ENCODE data around the gene TSPAN32. TPM values are rescaled to one million over a fixed set of nuclear protein-coding genes. Genes with fewer than 3 reads are reported as not detected.
"Not testable (repeated sequence)": the region's sequence is repeated elsewhere in the genome, so short reads cannot be mapped to it uniquely, and the experiment has no call there.

The TSPAN32 gene
- total RNA-seq, 2 experiments from 2014 or later, result 6.0 to 7.6 TPM

DNA sequence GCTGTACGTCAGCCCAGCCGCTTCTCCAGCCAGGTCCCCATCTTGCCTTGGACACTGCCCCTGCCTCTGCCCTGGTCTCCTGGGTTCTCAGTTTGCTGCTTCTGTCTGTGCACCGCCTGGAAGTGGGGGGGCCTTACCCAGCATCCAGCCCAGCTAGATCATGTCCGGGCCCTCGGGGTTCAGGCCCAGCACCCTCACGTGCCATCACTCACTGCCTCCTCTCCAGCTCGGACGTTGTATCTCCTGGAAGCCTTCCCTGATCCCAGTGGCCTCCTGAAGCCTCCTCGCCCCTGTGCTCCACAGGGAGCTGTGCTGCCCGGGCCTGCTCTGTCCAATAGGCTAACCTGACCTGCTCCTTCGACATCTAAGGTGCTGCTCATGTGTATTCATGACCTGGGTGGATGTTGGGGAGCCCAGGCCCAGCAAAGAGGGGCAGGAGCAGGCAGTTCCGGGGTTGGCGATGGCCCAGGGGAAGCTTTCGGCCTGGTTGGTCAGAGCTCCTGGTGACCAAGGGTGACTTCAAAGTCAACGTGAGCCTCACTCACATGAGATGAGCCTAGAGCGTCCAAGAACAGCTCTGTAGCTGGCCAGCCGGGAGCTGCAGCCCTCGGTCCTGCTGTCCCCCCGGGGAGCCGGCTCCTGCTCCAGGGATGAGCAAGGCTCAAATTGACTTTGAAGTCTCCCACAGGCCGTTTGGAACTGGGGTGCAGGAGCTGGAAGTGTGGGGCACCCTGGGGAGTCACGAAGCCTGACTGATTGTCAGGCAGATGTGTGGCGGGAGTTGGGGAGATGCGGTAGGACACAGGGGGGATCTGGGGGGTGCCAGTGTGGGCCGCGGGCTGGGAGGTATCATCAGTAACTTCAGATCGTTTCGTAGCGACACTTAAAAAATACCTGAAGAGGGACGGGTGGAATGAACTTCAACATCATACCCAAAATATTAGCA is 26.2 kb upstream of the TSPAN32 start:
- intact Hi-C loops (cut with DNase I, micrococcal nuclease), result no loop called here
- Mint-ChIP-seq H3K27ac (no peak overlapping the region), H3K36me3 (ENCODE audit: low read depth) (peaks cover 2% of the 10 kb centered on the region), H3K27me3 (peaks cover 19% of the 10 kb centered on the region), H3K9me3 (ENCODE audit: low read depth) (peaks cover 3% of the 10 kb centered on the region), H3K4me3 (no peak overlapping the region), H3K4me1 (no peaks in the 10 kb centered on the region)
- ATAC-seq (no peak), DNase-seq (no peak)
- CTCF ChIA-PET, result interaction anchor here (0.6 to 1.5 kb wide), 2 partner anchors 14 to 77 kb away, joined by 3 to 7 read pairs; no protein-coding TSS in a partner anchor
- POLR2A ChIA-PET, result no interaction called here

DNA sequence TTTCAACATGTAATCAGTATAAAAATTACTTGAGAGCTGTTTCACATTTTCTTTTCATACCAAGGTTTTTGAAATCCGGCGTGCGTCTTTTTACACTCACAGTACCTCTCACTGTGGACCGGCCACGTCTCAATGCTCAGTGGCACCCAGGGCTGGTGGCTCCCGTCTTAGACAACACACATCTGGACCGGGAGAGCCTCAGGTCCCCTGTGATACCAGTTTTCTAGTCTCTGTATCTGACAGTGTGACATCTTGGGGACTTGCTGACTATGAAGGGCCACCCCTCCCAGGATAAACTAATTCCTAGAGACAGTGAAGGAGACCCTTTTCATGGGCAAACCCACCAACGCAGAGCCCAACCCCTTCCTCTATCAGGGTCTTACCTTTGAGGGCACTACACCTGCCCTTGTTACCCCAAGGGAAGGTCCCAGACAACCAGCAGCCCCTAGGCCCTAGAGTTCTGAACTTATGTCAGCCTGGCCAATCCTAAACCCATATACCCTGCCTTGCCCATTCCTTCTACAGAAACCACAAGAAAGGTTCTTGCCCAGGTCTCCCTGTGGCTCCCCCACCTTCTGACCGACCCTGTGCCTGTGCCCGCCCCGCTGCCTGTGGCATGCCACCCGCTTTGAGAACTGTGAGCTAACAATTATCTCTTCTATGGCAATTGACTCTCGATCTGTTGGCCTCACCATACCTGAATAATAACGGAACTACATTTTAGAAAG is 25.4 kb upstream of the TSPAN32 start:
- H3K27ac Mint-ChIP-seq, result no peak overlapping the region
- DNase-seq (no peak), ATAC-seq (no peak)
- CTCF ChIA-PET, result interaction anchor here (0.6 to 1.5 kb wide), 3 partner anchors 14 to 78 kb away, joined by 3 to 7 read pairs (median 3); no protein-coding TSS in a partner anchor
- H3K9me3 Mint-ChIP-seq (ENCODE audit: low read depth), result peaks cover 3% of the 10 kb centered on the region
- no peaks in the 10 kb centered on the region for H3K4me1 Mint-ChIP-seq
- H3K4me3 Mint-ChIP-seq, result no peak overlapping the region
- peaks cover 2% of the 10 kb centered on the region for H3K36me3 Mint-ChIP-seq (ENCODE audit: low read depth)
- peaks cover 18% of the 10 kb centered on the region for H3K27me3 Mint-ChIP-seq
- POLR2A ChIA-PET, result no interaction called here
- intact Hi-C loops (cut with DNase I, micrococcal nuclease), result no loop called here

DNA sequence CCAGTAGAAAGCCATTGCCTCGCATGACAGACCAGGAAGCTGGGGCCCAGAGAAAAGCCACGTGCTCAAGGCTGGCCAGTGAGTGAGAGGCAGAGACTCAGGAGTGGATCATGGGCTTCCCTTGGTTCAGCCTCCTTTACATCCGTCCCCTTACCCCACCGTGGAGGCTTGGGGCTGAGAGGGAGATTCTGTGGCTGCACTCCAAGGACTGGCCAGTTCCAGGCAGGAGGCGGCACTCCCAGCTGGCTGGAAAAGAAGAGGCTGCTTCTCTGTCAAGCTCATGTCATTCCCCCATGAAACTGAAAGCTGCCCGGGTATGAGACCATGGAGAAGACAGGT is 24.8 kb upstream of the TSPAN32 start:
- intact Hi-C loops (cut with DNase I, micrococcal nuclease), result no loop called here
- ATAC-seq, result no peak

DNA sequence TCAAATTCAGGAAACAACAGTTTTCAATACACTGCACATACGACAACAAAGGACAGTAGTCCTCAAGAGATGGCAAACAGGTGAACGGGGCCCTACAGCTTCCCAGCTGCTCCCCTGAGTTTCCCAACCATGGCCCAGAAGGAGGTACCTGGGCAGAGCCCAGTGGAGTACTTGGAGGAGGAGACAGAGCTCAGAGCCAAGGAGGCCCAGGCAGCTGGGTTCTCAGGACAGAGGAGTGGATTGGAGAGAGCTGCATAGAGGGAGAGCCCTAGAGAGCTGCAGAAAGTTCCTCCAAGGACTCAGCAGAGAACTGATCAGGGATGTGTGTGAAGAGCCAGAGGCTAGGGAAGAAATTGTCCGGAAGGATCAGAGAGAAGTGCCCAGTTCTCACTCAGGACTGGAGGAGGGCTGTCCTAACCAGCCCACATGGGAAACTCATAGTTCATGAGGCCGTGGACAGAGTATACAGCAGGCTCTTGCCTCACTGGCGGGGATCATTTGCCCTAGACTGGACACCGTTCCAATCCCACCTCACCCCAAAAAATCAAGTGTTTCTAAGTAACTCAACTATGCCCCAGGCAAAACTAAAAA is 23.8 kb upstream of the TSPAN32 start:
- intact Hi-C loops (cut with DNase I, micrococcal nuclease), result no loop called here
- DNase-seq (no peak), ATAC-seq (no peak)
- ChIA-PET CTCF (no interaction called here), POLR2A (no interaction called here)
- no peak overlapping the region for H3K27ac Mint-ChIP-seq
- H3K4me3 Mint-ChIP-seq, result no peak overlapping the region
- no peaks in the 10 kb centered on the region for H3K4me1 Mint-ChIP-seq
- peaks cover 4% of the 10 kb centered on the region for H3K36me3 Mint-ChIP-seq (ENCODE audit: low read depth)
- H3K9me3 Mint-ChIP-seq (ENCODE audit: low read depth), result peaks cover 6% of the 10 kb centered on the region
- H3K27me3 Mint-ChIP-seq, result peaks cover 5% of the 10 kb centered on the region

More for the DNA sequence above, 24.8 kb upstream of the TSPAN32 start:
- Mint-ChIP-seq H3K9me3 (ENCODE audit: low read depth) (peaks cover 3% of the 10 kb centered on the region), H3K27ac (no peak overlapping the region), H3K27me3 (peaks cover 14% of the 10 kb centered on the region), H3K4me3 (no peak overlapping the region), H3K36me3 (ENCODE audit: low read depth) (peaks cover 2% of the 10 kb centered on the region), H3K4me1 (no peaks in the 10 kb centered on the region)
- POLR2A ChIA-PET, result no interaction called here
- CTCF ChIA-PET, result interaction anchor here (1.0 kb wide), 1 partner anchor 19 kb away, joined by 3 read pairs; no protein-coding TSS in a partner anchor
- no peak for DNase-seq

DNA sequence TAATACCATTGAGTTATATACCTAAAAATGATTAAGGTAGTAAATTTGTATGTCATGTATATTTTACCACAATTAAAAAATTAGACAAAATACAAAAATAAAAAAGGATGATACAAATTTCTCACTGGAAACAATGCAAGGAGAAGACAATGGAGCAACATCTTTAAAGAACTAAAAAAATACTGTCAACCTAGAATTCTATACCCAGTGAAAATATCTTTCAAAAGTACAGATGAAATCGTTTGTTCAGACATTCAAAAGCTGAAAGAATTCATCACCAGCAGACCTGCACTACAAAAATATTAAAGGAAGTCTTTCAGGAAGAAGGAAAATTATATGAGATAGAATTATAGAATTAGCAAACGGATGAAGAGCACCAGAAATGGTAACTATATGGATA is 21.6 kb upstream of the TSPAN32 start:
- no peak for ATAC-seq
- ChIA-PET CTCF (no interaction called here), POLR2A (no interaction called here)
- no peak overlapping the region for H3K4me3 Mint-ChIP-seq
- no peak overlapping the region for H3K27ac Mint-ChIP-seq
- no peak for DNase-seq
- H3K27me3 Mint-ChIP-seq, result peaks cover 2% of the 10 kb centered on the region
- peaks cover 4% of the 10 kb centered on the region for H3K36me3 Mint-ChIP-seq (ENCODE audit: low read depth)
- intact Hi-C loops (cut with DNase I, micrococcal nuclease), result no loop called here
- peaks cover 8% of the 10 kb centered on the region for H3K9me3 Mint-ChIP-seq (ENCODE audit: low read depth)
- H3K4me1 Mint-ChIP-seq, result no peaks in the 10 kb centered on the region

DNA sequence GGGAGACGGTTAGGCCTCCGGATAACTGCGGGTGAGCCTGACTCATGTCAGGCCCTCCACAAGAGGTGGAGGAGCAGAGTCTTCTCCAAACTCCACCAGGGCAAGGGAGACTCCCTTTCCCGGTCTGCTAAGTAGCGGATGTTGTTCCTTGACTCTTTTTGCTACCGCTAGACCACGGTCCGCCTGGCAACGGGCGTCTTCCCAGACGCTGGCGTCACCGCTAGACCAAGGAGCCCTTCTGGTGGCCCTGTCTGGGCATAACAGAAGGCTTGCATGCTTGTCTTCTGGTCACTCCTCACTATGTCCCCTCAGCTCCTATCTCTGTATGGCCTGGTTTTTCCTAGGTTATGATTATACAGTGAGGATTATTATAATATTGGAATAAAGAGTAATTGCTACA is 15.5 kb upstream of the TSPAN32 start:
- CTCF ChIA-PET, result interaction anchor here (1.2 kb wide), 1 partner anchor 13 kb away, joined by 3 read pairs; no protein-coding TSS in a partner anchor
- H3K36me3 Mint-ChIP-seq (ENCODE audit: low read depth); ATAC-seq; H3K4me3 Mint-ChIP-seq; DNase-seq; H3K9me3 Mint-ChIP-seq (ENCODE audit: low read depth); intact Hi-C loops (cut with DNase I, micrococcal nuclease); POLR2A ChIA-PET; H3K27ac Mint-ChIP-seq; H3K27me3 Mint-ChIP-seq: not testable (repeated sequence)
- peaks cover 12% of the 10 kb centered on the region for H3K4me1 Mint-ChIP-seq

DNA sequence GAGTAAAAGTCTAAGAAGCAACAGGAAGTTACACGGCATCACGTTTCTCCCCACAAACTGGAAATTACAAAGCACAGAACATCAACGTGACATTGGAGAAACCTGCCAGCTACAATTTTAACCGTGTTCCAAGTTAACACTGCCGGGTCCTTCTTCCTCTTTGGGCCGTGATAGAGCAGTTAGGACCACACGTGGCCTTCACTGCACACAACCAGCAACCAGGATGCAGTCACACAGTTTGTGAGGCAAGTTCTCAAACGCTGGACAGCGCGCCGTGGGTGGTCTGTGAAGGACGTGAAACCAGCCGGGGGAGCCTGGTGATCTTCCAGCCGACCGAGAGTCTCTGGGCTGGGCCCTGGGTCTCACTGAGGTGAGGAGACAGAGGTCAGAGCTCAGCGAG is 14.7 kb upstream of the TSPAN32 start:
- intact Hi-C loops (cut with DNase I, micrococcal nuclease), result no loop called here
- CTCF ChIA-PET, result interaction anchor here (0.6 to 1.2 kb wide), 2 partner anchors 12 to 93 kb away, joined by 3 read pairs; no protein-coding TSS in a partner anchor
- peaks cover 1% of the 10 kb centered on the region for H3K36me3 Mint-ChIP-seq (ENCODE audit: low read depth)
- ATAC-seq (peak; percentile 55), DNase-seq (no peak)
- H3K9me3 Mint-ChIP-seq (ENCODE audit: low read depth), result peaks cover 5% of the 10 kb centered on the region
- H3K27ac Mint-ChIP-seq, result no peak overlapping the region
- H3K27me3 Mint-ChIP-seq, result no peaks in the 10 kb centered on the region
- H3K4me1 Mint-ChIP-seq, result peaks cover 12% of the 10 kb centered on the region
- no peak overlapping the region for H3K4me3 Mint-ChIP-seq
- POLR2A ChIA-PET, result no interaction called here

DNA sequence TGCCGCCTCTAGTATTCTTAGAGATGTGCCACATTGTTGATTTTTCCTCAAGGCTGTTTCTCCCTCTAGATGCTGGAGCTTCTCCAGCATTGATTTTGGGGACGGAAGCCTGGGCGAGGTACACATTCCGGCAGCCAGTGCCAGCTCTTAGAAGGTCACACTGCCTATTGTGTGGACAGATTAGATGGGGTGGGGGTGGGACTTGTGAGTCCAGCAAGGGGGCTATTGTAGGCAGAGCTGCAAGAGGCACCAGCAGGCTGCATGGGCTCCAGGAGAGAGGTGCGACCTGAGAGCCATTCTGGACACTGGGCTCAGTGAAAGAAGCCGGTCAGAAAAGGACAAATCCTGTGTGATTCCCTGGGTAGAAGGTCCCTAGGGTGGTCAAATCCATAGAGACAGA is 12.5 kb upstream of the TSPAN32 start:
- H3K27me3 Mint-ChIP-seq, result no peaks in the 10 kb centered on the region
- DNase-seq (no peak), ATAC-seq (no peak)
- intact Hi-C loops (cut with DNase I, micrococcal nuclease), result no loop called here
- H3K36me3 Mint-ChIP-seq (ENCODE audit: low read depth), result no peaks in the 10 kb centered on the region
- no peak overlapping the region for H3K4me3 Mint-ChIP-seq
- ChIA-PET CTCF (interaction anchor here (1.7 kb wide), 1 partner anchor 14 kb away, joined by 7 read pairs; no protein-coding TSS in a partner anchor), POLR2A (no interaction called here)
- peaks cover 12% of the 10 kb centered on the region for H3K4me1 Mint-ChIP-seq
- no peaks in the 10 kb centered on the region for H3K9me3 Mint-ChIP-seq (ENCODE audit: low read depth)
- no peak overlapping the region for H3K27ac Mint-ChIP-seq

DNA sequence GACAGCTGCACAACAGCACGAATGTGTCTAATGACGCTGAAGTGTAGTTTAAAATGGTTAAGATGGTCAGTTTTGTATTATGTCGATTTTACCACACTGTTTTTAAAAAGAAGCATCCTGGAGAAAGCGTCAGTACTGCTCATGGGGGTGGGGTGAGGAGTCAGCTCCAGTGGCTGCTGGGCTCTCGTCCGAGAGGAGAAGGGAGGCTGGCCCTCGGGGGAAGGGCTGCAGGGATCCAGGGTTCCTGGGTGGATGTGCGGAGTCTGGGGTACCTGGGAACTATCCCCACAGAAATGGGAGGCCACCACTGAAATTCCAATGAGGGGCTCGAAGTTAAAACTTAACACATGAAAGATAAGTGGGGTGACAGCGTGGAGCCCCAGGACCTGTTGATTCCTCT is 12.0 kb upstream of the TSPAN32 start:
- ATAC-seq (no peak), DNase-seq (no peak)
- Mint-ChIP-seq H3K4me3 (no peak overlapping the region), H3K36me3 (ENCODE audit: low read depth) (no peaks in the 10 kb centered on the region), H3K27me3 (no peaks in the 10 kb centered on the region), H3K4me1 (peaks cover 12% of the 10 kb centered on the region), H3K9me3 (ENCODE audit: low read depth) (no peaks in the 10 kb centered on the region), H3K27ac (no peak overlapping the region)
- intact Hi-C loops (cut with DNase I, micrococcal nuclease), result no loop called here
- ChIA-PET CTCF (interaction anchor here (1.7 kb wide), 1 partner anchor 14 kb away, joined by 7 read pairs; no protein-coding TSS in a partner anchor), POLR2A (no interaction called here)

DNA sequence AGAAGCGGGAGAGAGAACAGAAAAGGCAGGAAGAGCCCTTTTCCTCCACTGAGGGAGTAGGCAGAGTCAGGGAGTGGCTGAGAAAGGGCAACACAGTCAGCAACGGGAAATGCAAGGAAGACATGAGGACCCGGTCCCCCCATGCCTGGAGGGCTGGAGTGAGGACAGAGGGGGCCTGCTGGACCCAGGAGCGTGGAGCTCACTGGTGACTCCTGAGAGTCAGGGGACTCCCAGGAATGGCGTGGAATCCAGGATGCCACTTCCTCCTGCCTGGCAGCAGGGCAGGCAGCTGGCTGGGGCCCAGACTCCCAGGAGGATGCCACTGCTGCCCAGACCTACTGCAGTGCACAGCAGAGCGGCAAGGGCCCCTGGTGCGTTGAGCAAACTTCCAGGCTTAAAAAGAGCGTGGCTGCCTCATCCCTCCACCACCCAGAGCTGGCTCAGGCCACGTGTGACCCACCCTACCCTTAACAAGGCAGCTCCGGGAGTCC is 11.4 kb upstream of the TSPAN32 start:
- intact Hi-C loops (cut with DNase I, micrococcal nuclease), result no loop called here
- Mint-ChIP-seq H3K9me3 (ENCODE audit: low read depth) (no peaks in the 10 kb centered on the region), H3K27me3 (no peaks in the 10 kb centered on the region), H3K36me3 (ENCODE audit: low read depth) (no peaks in the 10 kb centered on the region), H3K27ac (no peak overlapping the region), H3K4me3 (no peak overlapping the region), H3K4me1 (peaks cover 12% of the 10 kb centered on the region)
- ChIA-PET POLR2A (no interaction called here), CTCF (interaction anchor here (1.7 kb wide), 1 partner anchor 15 kb away, joined by 7 read pairs; no protein-coding TSS in a partner anchor)
- no peak for ATAC-seq
- no peak for DNase-seq

DNA sequence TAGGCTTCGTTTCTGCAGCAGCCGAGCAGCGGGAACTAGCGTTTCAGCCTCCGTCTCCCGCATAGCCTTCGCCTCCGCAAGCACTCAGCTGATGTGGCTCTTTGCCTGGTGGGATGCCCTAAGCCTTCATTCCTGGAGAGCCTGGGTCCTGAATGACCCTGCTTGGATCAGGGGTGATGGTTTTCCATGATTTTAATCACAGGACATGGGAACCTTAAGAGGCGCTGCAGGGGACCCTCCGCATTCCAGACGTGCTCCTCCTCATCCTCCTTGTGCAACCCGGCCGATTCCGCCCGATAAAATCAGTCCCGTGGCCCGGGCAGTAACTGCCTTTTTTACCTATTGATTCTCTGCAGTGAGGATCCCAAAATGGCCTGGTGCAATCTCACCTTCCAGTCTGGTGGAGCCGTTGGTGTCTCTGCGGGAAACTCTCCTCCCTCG is 8.3 kb upstream of the TSPAN32 start:
- ChIA-PET POLR2A (no interaction called here), CTCF (no interaction called here)
- intact Hi-C loops (cut with DNase I, micrococcal nuclease), result no loop called here
- H3K36me3 Mint-ChIP-seq (ENCODE audit: low read depth), result no peaks in the 10 kb centered on the region
- peaks cover 5% of the 10 kb centered on the region for H3K4me1 Mint-ChIP-seq
- no peaks in the 10 kb centered on the region for H3K27me3 Mint-ChIP-seq
- no peak for ATAC-seq
- no peaks in the 10 kb centered on the region for H3K9me3 Mint-ChIP-seq (ENCODE audit: low read depth)
- H3K4me3 Mint-ChIP-seq, result no peak overlapping the region
- DNase-seq, result no peak
- no peak overlapping the region for H3K27ac Mint-ChIP-seq
